Measurements from ENCODE around the gene SEL1L. TPM values are rescaled to one million over a fixed set of nuclear protein-coding genes. Genes with fewer than 3 reads are reported as not detected.

SEL1L gene
- total and polyA plus RNA-seq, 2 donors (not counting 3 experiments of a cell fraction or from before 2014, with no cell fraction given) = 15.0 to 95.0 TPM

DNA sequence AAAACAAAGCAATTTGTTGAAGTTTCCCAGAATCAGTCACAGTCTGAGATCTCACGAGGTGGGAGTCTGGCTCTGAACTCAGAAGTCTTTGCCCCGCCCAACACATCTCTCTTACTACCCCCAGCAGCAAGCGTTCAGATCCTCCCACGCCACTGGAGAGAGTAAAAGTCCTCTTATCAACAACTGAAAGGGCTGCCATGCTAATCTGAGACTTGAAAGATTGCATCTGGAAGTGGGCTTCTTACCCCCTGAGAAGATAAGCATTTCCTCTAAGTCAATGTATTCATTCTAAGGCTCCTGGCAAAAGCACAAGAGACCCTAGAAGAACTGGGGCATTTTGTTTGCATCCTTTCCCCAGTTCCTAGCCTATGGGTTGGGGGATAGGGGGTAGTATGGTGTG is 99.4 kb downstream of the SEL1L start:
- H3K4me2 ChIP-seq (ENCODE audit: insufficient read depth, low read length) = no peak overlapping the region
- dilution Hi-C loops (cut with MboI; ENCODE audit: extremely low pct_ligation_motif_present, low sequenced_read_pairs) (no loop called here), intact Hi-C loops (cut with micrococcal nuclease) (no loop called here)
- peaks cover 5% of the 10 kb centered on the region for H3K4me1 ChIP-seq (ENCODE audit: control insufficient read depth, extremely low read depth, insufficient read depth, low read length)
- no peaks in the 10 kb centered on the region for H3K9me1 ChIP-seq (replicated peaks; ENCODE audit: control insufficient read depth, extremely low read depth, insufficient read depth, low read length)
- ChIA-PET CTCF (no interaction called here), POLR2A (no interaction called here)
- H3K27me3 ChIP-seq (ENCODE audit: control insufficient read depth in 2 of 2, insufficient read depth in 2 of 2, low read length in 2 of 2) = peaks cover 31 to 36% of the 10 kb centered on the region in 2 experiments
- H4K20me1 ChIP-seq (replicated peaks; ENCODE audit: control insufficient read depth, extremely low read depth, insufficient read depth, low read length) = no peaks in the 10 kb centered on the region
- no peak overlapping the region for H3K4me3 ChIP-seq (replicated peaks in 1 of 3; ENCODE audit: insufficient read depth in 1 of 3, low read depth in 1 of 3, low read length in 3 of 3)
- BruUV-seq (replicated peaks) = no TSS peak
- H2AFZ ChIP-seq (ENCODE audit: low read depth, low read length) = no peak overlapping the region
- TF ChIP-seq POLR2AphosphoS5 (IDR thresholded peaks at IDR 0.05; ENCODE audit: insufficient read depth, low read depth, low read length) = no peak
- DNase-seq (ENCODE audit: low read depth, low spot score) (no peak), FAIRE-seq (no peak)
- no peaks in the 10 kb centered on the region for H3K36me3 ChIP-seq (ENCODE audit: control insufficient read depth in 2 of 2, extremely low read depth in 1 of 2, insufficient read depth in 2 of 2, low read length in 2 of 2)
- no peak overlapping the region for H3K9ac ChIP-seq (replicated peaks; ENCODE audit: extremely low read depth, insufficient read depth, low read length)
- H3K79me2 ChIP-seq (ENCODE audit: control insufficient read depth, insufficient read depth, low read length) = no peaks in the 10 kb centered on the region
- H3K27ac ChIP-seq (ENCODE audit: insufficient read depth, low read depth, low read length) = no peak overlapping the region
- no peaks in the 10 kb centered on the region for H3K9me3 ChIP-seq (replicated peaks; ENCODE audit: control insufficient read depth, insufficient read depth, low read length)

DNA sequence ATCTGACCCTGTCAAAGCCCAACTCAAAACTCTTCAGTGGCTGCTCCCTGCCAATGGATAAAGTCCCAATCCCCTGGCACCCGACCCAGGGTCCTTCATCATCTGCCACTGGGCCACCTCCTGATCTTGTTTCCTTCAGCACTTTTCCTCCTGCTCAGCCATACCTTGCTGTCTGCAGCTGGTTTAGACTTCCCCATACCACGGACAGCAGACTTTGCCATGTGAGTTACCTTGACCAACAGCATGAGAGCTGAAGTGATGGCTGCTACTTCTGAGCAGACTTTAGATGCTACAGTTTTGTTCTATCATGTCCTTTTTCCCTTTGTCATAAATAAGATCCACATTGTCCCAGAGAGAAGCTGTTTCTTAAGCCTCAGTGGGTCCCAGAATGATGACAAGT is 100.3 kb downstream of the SEL1L start:
- Histone ChIP-seq H3K4me3 (replicated peaks in 1 of 3; ENCODE audit: insufficient read depth in 1 of 3, low read depth in 1 of 3, low read length in 3 of 3) (no peak overlapping the region), H3K9me1 (replicated peaks; ENCODE audit: control insufficient read depth, extremely low read depth, insufficient read depth, low read length) (no peaks in the 10 kb centered on the region), H3K9ac (replicated peaks; ENCODE audit: extremely low read depth, insufficient read depth, low read length) (no peak overlapping the region), H4K20me1 (replicated peaks; ENCODE audit: control insufficient read depth, extremely low read depth, insufficient read depth, low read length) (no peaks in the 10 kb centered on the region), H3K27ac (ENCODE audit: insufficient read depth, low read depth, low read length) (no peak overlapping the region), H3K27me3 (ENCODE audit: control insufficient read depth in 2 of 2, insufficient read depth in 2 of 2, low read length in 2 of 2) (peaks cover 29 to 34% of the 10 kb centered on the region in 2 experiments), H3K79me2 (ENCODE audit: control insufficient read depth, insufficient read depth, low read length) (no peaks in the 10 kb centered on the region), H3K4me1 (ENCODE audit: control insufficient read depth, extremely low read depth, insufficient read depth, low read length) (peaks cover 5% of the 10 kb centered on the region), H3K36me3 (ENCODE audit: control insufficient read depth in 2 of 2, extremely low read depth in 1 of 2, insufficient read depth in 2 of 2, low read length in 2 of 2) (no peaks in the 10 kb centered on the region), H2AFZ (ENCODE audit: low read depth, low read length) (no peak overlapping the region), H3K9me3 (replicated peaks; ENCODE audit: control insufficient read depth, insufficient read depth, low read length) (no peaks in the 10 kb centered on the region), H3K4me2 (ENCODE audit: insufficient read depth, low read length) (no peak overlapping the region)
- no peak for FAIRE-seq
- DNase-seq (ENCODE audit: low read depth, low spot score) = no peak
- no TSS peak for BruUV-seq (replicated peaks)
- ChIA-PET POLR2A (no interaction called here), CTCF (no interaction called here)
- dilution Hi-C loops (cut with MboI; ENCODE audit: extremely low pct_ligation_motif_present, low sequenced_read_pairs) = no loop called here
- intact Hi-C loops (cut with micrococcal nuclease) = no loop called here
- TF ChIP-seq EZH2 (IDR thresholded peaks at IDR 0.05; ENCODE audit: borderline replicate concordance, low read depth, low read length, severe bottlenecking) = no peak
- TF ChIP-seq, protein P1, sequence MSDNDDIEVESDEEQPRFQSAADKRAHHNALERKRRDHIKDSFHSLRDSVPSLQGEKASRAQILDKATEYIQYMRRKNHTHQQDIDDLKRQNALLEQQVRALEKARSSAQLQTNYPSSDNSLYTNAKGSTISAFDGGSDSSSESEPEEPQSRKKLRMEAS (IDR thresholded peaks at IDR 0.05; ENCODE audit: insufficient read depth, insufficient read length) = no peak
- TF ChIP-seq FOS (IDR thresholded peaks at IDR 0.05; ENCODE audit: borderline replicate concordance, insufficient read depth, low read length) = no peak
- TF ChIP-seq, protein P2, sequence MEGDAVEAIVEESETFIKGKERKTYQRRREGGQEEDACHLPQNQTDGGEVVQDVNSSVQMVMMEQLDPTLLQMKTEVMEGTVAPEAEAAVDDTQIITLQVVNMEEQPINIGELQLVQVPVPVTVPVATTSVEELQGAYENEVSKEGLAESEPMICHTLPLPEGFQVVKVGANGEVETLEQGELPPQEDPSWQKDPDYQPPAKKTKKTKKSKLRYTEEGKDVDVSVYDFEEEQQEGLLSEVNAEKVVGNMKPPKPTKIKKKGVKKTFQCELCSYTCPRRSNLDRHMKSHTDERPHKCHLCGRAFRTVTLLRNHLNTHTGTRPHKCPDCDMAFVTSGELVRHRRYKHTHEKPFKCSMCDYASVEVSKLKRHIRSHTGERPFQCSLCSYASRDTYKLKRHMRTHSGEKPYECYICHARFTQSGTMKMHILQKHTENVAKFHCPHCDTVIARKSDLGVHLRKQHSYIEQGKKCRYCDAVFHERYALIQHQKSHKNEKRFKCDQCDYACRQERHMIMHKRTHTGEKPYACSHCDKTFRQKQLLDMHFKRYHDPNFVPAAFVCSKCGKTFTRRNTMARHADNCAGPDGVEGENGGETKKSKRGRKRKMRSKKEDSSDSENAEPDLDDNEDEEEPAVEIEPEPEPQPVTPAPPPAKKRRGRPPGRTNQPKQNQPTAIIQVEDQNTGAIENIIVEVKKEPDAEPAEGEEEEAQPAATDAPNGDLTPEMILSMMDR (IDR thresholded peaks at IDR 0.05; ENCODE audit: extremely low read depth in 1 of 2, insufficient read depth in 1 of 2, low read depth in 1 of 2, low read length in 2 of 2) = no peak

Data from endothelial cell of umbilical vein (primary cell).